ENCODE results near the gene SLC25A20. TPM values are rescaled to one million over a fixed set of nuclear protein-coding genes. Genes with fewer than 3 reads are reported as not detected.

The SLC25A20 gene
- total RNA-seq, 1 donor from 2014 or later: 140 TPM

Other genes with a start within 250 kb of the SLC25A20 start
- 0.16 TPM for gene CELSR3, start 236.0 kb downstream of the SLC25A20 start, total RNA-seq
- gene NCKIPSD, start 213.0 kb downstream of the SLC25A20 start, total RNA-seq: 13.3 TPM
- gene IP6K2, start 181.7 kb downstream of the SLC25A20 start, total RNA-seq: 22.7 TPM
- gene PRKAR2A, start 51.0 kb downstream of the SLC25A20 start, total RNA-seq: 50.0 TPM
- 164 TPM for gene ARIH2, start 20.0 kb upstream of the SLC25A20 start, total RNA-seq
- gene P4HTM, start 91.4 kb upstream of the SLC25A20 start, total RNA-seq: 25.1 TPM
- gene WDR6, start 108.5 kb upstream of the SLC25A20 start, total RNA-seq: 71.6 TPM
- 7.9 TPM for gene DALRD3, start 119.7 kb upstream of the SLC25A20 start, total RNA-seq
- gene NDUFAF3, start 123.2 kb upstream of the SLC25A20 start, total RNA-seq: 165 TPM
- 58.5 TPM for gene IMPDH2, start 130.5 kb upstream of the SLC25A20 start, total RNA-seq
- 46.2 TPM for gene QRICH1, start 195.2 kb upstream of the SLC25A20 start, total RNA-seq
- gene QARS1, start 205.9 kb upstream of the SLC25A20 start, total RNA-seq: 207 TPM
- gene USP19, start 221.9 kb upstream of the SLC25A20 start, total RNA-seq: 55.5 TPM
- 568 TPM for gene LAMB2, start 234.2 kb upstream of the SLC25A20 start, total RNA-seq

Measured in Right ventricle myocardium superior (tissue), 1 donor.